Neural crest cell (in vitro differentiated cells): Measurements from ENCODE around the gene FFAR2. TPM values are rescaled to one million over a fixed set of nuclear protein-coding genes. Genes with fewer than 3 reads are reported as not detected.
A peak's percentile ranks its signal among the peaks of the same experiment; 100 is the strongest.

Experiments
- DNase-seq: peaks from one replicate; pipeline ENCODE4 v3.0.0; 2021; ENCODE audit warnings: low read depth, mixed read lengths, low spot score
- H3K27ac Mint-ChIP-seq: one replicate; pipeline ENCODE4 v1.8.0; 2021; ENCODE audit warnings: mild to moderate bottlenecking, mixed read lengths; ENCODE audit not compliant: unreplicated experiment
- H3K27me3 Mint-ChIP-seq: 2 replicates; pipeline ENCODE4 v1.8.0; 2021; ENCODE audit warnings: low read depth, mild to moderate bottlenecking, mixed read lengths
- H3K36me3 Mint-ChIP-seq: 2 replicates; pipeline ENCODE4 v1.8.0; 2021; ENCODE audit warnings: low read depth, mild to moderate bottlenecking, mixed read lengths
- H3K4me1 Mint-ChIP-seq: 2 replicates; pipeline ENCODE4 v1.8.0; 2021; ENCODE audit warnings: mixed read lengths
- H3K4me3 Mint-ChIP-seq: one replicate; pipeline ENCODE4 v1.8.0; 2021; ENCODE audit warnings: mild to moderate bottlenecking, mixed read lengths
- H3K9me3 Mint-ChIP-seq: 2 replicates; pipeline ENCODE4 v1.8.0; 2021; ENCODE audit warnings: mixed read lengths
- total RNA-seq: library from RNA; stranded (reverse); gene quantifications from 2 replicates; pipeline ENCODE4 v1.2.1, GENCODE V29; 2021
- TF ChIP-seq, protein P1 (sequence below): fragments of 200-600 bp; sonication (generic); conservative IDR thresholded peaks from 2 replicates; pipeline ENCODE4 v1.5.0; 2021; ENCODE audit warnings: antibody characterized with exemption, mild to moderate bottlenecking

The FFAR2 gene
- total RNA-seq, 1 donor from 2014 or later: not detected

DNA sequence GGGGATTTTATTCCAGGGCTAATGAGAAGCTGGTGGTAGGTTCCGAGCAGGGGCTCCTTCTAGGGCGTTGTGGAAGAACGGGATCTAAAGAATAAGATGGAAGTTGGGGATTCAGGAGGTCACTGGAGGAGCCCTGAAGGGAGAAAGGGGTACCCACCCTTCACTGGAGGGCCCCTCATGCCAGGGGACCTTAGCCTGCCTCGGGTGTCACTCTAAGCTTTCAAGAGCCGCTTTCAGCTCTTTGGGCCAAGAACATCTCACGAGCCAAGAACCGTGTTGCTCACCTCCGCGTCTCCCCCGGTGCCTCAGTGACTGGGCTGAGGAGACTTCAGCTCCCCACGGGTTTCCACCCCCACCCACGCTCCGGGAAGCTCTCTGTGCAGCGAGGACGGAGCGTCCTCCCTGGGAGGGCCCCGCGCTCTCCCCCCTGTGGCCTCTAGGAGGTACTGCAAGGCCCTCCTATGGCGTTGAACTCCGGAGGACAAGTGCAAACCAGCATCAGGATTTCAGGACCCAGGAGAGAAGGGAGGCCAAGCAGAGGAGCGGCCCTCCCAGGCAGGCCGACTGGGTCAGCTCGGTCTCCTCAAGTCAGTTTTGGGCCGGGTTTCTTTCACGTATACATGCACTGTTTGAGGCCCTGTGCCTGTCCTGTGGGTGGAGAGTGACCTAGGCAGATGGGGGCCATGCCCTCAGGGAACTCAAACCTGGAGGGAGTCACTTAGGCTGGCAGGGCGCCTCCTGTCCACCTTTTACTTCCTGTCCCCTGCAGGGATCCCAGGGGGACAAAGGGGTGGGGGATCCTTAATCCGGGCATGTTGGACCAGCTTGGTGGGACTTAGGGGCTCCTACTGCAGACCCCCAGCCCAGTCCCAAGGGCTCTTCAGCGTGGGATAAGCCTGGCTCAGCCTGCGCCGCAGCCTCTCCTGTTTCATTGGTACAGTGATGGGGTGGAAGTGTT is 47.3 kb downstream of the FFAR2 start:
- no peaks in the 10 kb centered on the region for H3K4me1 Mint-ChIP-seq
- H3K36me3 Mint-ChIP-seq: no peaks in the 10 kb centered on the region
- no peaks in the 10 kb centered on the region for H3K9me3 Mint-ChIP-seq
- no peak overlapping the region for H3K4me3 Mint-ChIP-seq
- DNase-seq: peak; percentile 60
- peaks cover 41% of the 10 kb centered on the region for H3K27me3 Mint-ChIP-seq
- no peak overlapping the region for H3K27ac Mint-ChIP-seq
- TF ChIP-seq, protein P1, sequence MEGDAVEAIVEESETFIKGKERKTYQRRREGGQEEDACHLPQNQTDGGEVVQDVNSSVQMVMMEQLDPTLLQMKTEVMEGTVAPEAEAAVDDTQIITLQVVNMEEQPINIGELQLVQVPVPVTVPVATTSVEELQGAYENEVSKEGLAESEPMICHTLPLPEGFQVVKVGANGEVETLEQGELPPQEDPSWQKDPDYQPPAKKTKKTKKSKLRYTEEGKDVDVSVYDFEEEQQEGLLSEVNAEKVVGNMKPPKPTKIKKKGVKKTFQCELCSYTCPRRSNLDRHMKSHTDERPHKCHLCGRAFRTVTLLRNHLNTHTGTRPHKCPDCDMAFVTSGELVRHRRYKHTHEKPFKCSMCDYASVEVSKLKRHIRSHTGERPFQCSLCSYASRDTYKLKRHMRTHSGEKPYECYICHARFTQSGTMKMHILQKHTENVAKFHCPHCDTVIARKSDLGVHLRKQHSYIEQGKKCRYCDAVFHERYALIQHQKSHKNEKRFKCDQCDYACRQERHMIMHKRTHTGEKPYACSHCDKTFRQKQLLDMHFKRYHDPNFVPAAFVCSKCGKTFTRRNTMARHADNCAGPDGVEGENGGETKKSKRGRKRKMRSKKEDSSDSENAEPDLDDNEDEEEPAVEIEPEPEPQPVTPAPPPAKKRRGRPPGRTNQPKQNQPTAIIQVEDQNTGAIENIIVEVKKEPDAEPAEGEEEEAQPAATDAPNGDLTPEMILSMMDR: peak; percentile 94

DNA sequence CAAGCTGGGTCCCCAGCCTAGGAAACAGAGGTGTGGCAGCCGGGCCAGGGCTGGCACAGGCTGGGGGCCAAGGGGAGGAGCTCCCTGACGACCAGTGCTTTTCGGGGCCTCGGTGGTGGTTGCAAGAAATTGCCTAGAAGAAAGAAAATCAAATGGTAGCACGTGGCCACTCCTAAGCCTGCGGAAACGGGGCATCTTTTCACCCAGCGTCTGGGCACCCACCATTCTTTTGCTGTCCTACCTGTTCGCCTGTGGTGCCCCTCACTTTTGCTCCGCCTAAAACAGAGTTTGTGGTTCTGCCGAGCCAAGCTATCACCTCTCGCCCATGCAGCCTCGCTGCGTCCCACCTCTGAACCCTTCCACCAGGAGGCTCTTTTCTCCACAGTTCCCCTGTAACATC is 49.3 kb downstream of the FFAR2 start:
- H3K9me3 Mint-ChIP-seq: no peaks in the 10 kb centered on the region
- H3K4me1 Mint-ChIP-seq: no peaks in the 10 kb centered on the region
- no peaks in the 10 kb centered on the region for H3K36me3 Mint-ChIP-seq
- TF ChIP-seq, protein P1: no peak
- H3K27ac Mint-ChIP-seq: no peak overlapping the region
- no peak overlapping the region for H3K4me3 Mint-ChIP-seq
- peaks cover 28% of the 10 kb centered on the region for H3K27me3 Mint-ChIP-seq
- no peak for DNase-seq

DNA sequence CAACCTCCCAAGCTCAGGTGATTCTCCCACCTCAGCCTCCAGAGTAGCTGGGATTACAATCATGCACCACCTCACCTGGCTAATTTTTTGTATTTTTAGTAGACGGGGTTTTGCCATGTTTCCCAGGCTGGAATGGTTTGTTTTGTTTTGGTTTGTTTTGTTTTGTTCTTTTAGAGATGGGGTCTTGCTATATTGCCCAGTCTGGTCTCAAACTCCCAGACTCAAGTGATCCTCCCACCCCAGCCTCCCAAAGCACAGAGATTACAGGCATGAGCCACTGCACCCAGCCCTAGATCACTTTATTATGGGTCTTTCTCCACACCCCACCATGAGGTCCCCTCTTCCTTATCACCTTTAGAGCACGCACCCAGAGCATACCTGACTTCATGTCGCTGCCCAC is 50.2 kb downstream of the FFAR2 start:
- H3K4me3 Mint-ChIP-seq: no peak overlapping the region
- no peak for DNase-seq
- peak overlapping the region; percentile 43 for H3K27ac Mint-ChIP-seq
- no peaks in the 10 kb centered on the region for H3K9me3 Mint-ChIP-seq
- TF ChIP-seq, protein P1: no peak
- peaks cover 28% of the 10 kb centered on the region for H3K27me3 Mint-ChIP-seq
- no peaks in the 10 kb centered on the region for H3K4me1 Mint-ChIP-seq
- no peaks in the 10 kb centered on the region for H3K36me3 Mint-ChIP-seq

DNA sequence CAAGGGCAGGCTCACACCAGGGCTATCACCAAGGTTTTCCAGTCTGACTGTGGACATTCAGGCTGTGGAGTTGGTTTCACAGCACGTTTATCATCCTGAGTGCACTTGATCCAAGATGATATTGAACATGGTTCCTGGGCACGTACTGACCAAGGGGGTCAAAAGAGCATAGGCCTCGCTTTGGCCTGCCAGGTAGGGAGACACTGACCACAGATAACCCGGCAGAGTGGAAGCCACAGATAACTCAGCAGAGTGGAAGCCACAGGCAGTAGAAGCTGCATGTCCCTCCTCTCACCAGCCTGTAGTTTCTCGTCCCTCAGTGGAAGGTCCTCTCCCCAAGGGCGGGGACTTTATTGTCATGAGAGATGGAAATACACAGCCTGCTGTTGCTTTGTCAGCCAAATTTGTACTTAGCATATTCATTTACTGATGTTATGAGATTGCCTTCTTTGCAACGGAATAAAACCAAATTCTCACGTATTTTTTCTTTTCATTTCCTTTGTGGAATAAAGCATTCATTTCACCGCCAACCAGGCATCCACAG is 51.0 kb downstream of the FFAR2 start:
- Mint-ChIP-seq H3K27me3 (peaks cover 28% of the 10 kb centered on the region), H3K4me3 (no peak overlapping the region), H3K4me1 (no peaks in the 10 kb centered on the region), H3K36me3 (no peaks in the 10 kb centered on the region), H3K27ac (no peak overlapping the region), H3K9me3 (no peaks in the 10 kb centered on the region)
- DNase-seq: no peak
- TF ChIP-seq, protein P1: no peak

DNA sequence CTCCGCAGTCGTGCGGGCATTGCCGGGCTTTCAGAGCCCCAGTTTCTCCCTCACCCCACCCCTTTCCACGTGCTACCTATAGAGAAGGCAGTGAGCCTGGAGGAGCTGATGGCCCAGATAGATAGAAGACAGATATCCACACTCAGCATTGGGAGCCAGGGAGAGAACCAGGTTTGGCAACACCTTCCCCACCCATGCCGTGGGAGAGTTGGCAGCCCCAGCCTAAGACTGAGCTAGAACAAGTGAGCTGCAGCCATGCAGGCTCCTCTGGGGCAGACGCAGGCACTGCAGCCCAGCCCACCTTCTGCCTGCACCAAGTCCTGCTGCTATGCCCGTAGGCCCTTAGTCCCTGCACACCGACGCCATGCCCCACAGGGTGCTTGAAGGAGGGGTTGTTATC is 52.6 kb downstream of the FFAR2 start:
- Mint-ChIP-seq H3K27ac (no peak overlapping the region), H3K4me1 (no peaks in the 10 kb centered on the region), H3K36me3 (no peaks in the 10 kb centered on the region), H3K27me3 (peaks cover 32% of the 10 kb centered on the region), H3K9me3 (no peaks in the 10 kb centered on the region), H3K4me3 (no peak overlapping the region)
- DNase-seq: no peak
- TF ChIP-seq, protein P1: no peak

Other genes starting within 250 kb of the FFAR2 start
- gene FAM187B, start 219.5 kb upstream of the FFAR2 start, total RNA-seq: not detected in 2 replicates
- 3.5 and 4.0 TPM in 2 replicates for gene LSR, start 199.3 kb upstream of the FFAR2 start, total RNA-seq
- gene USF2, start 179.3 kb upstream of the FFAR2 start, total RNA-seq: 107 and 111 TPM in 2 replicates
- 0.47 and 0.57 TPM in 2 replicates for gene HAMP, start 165.7 kb upstream of the FFAR2 start, total RNA-seq
- not detected in 2 replicates for gene MAG, start 156.1 kb upstream of the FFAR2 start, total RNA-seq
- not detected in 2 replicates for gene CD22, start 119.1 kb upstream of the FFAR2 start, total RNA-seq
- not detected in 2 replicates for gene FFAR1, start 100.4 kb upstream of the FFAR2 start, total RNA-seq
- not detected in 2 replicates for gene FFAR3, start 89.8 kb upstream of the FFAR2 start, total RNA-seq
- not detected in 2 replicates for gene GPR42, start 77.2 kb upstream of the FFAR2 start, total RNA-seq
- not detected in 2 replicates for gene KRTDAP, start 42.2 kb downstream of the FFAR2 start, total RNA-seq
- gene DMKN, start 65.4 kb downstream of the FFAR2 start, total RNA-seq: not detected in 2 replicates
- gene SBSN, start 80.1 kb downstream of the FFAR2 start, total RNA-seq: 0.20 and 0.21 TPM in 2 replicates
- not detected in 2 replicates for gene GAPDHS, start 85.2 kb downstream of the FFAR2 start, total RNA-seq
- 95.1 and 105 TPM in 2 replicates for gene TMEM147, start 97.4 kb downstream of the FFAR2 start, total RNA-seq
- gene ATP4A, start 115.4 kb downstream of the FFAR2 start, total RNA-seq: not detected in 2 replicates
- gene PMIS2, start 137.9 kb downstream of the FFAR2 start, total RNA-seq: not detected in 2 replicates
- gene HAUS5, start 164.5 kb downstream of the FFAR2 start, total RNA-seq: 52.8 and 55.9 TPM in 2 replicates
- 88.1 and 96.8 TPM in 2 replicates for gene RBM42, start 180.8 kb downstream of the FFAR2 start, total RNA-seq
- gene ETV2, start 193.5 kb downstream of the FFAR2 start, total RNA-seq: 1.7 and 1.8 TPM in 2 replicates
- gene COX6B1, start 200.1 kb downstream of the FFAR2 start, total RNA-seq: 329 and 339 TPM in 2 replicates
- gene UPK1A, start 218.3 kb downstream of the FFAR2 start, total RNA-seq: not detected in 2 replicates